GM21526 (cell line): Measurements from ENCODE around the gene IL19.
A peak's percentile ranks its signal among the peaks of the same experiment; 100 is the strongest.

ENCODE experiments used
- ATAC-seq: cut with Tn5 transposase; IDR thresholded peaks from one replicate; pipeline ENCODE4 v1.9.1; 2021; ENCODE audit warnings: moderate library complexity; ENCODE audit not compliant: unreplicated experiment, low FRiP score

The IL19 gene

DNA sequence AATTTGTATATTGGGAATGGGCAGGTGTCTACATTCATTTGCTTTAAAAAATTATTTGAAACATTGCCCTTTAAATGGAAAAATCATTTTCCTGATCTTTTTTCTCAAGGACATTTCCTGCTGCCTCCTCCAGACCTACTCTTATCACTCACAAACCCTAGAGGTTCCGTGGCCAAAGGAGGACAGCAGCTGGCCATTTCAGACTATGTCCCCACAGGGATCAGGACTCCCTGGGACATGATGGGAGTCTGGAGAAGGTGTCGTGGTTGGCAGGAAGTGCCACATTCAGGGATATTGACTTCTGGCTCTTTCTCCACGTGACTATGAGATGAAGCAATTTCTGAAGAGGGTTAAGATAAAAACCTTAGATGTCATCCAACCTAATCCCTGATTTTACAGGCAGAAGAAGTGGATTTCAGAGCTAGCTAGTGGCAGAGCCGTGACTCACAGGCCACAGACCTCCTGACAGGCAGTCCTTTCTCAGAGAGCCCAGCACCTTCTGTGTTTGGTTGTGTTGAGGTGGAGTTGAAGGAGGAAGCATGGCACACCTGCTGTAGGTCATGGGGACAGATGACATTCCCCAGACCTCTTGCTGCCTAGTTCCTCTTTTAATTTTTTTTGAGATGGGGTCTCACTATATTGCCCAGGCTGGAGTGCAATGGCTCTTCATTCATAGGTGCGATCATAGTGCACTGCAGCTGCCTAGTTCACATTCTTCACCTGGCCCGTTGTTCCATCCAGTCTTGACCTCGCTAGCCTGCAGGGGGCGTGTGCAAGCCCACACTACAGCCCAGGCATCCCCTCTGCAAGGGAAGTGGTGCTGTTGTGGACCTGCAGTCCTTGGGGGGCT is 27.2 kb downstream of the IL19 start:
- no peak for ATAC-seq

DNA sequence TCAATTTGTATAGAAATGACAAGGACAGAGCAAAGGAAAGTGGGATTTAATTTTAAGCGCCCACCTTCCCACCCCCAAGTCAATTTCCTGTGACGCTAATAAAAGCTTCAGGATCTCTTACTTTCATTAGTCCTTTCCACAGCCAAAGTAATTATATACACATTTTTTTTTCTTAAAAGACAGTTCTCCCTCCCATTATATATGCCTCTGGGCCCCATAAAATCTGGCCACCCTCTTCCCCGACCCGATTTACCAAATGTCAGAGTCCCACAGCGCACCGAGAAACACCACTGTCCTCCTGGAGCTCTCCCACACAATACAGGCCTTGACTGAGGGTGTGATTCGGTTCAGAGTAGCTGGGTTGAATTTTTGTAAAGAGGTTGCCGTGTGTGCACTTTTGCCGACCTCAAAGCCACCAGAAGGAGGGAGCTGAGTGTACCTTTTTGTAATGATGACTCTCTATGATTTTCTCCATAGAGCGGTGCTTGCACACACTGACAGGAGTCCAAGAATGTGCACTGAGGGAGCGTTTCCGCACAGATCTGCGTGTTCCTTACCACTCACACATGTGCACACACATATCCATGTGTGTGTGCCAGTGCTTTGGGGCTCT is 27.9 kb downstream of the IL19 start:
- no peak for ATAC-seq

DNA sequence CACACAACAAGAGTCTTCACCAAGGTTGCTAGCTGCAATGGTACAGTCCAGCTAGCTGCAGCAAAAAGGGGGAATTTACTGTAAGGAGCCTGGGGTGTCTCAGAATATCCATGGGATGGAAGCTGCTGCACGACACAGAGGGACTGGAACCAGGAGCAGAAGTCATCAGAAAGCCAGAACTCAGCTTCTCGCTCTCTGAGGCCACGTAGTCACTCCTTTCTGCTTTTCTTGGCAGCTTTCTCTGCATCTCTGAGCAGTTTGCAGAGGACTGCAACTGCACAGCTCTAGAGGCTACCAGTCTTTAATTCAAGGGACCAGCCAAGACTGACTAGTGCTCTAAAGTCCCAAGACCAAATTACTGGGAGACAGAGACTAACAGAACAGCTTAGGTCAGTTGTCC is 28.7 kb downstream of the IL19 start:
- no peak for ATAC-seq

DNA sequence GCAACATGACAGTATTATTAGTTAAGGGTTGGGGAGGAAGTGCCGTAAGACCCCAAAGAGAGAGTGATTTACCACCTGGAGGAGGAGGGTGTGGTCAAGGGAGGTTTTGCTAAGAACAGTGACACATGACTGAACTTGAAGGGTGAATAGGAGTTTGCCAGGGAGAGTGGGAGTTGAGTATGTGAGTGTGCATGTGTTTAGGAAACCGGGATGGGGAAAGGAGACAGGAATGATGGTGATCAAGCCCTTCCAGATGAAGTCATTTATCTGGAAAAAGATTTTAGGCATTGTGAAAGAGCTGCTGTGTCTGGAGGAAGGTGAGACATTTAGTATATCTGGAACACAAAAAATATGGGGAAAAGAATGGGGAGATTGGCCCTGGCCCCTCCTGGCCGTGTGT is 29.8 kb downstream of the IL19 start:
- ATAC-seq = no peak

DNA sequence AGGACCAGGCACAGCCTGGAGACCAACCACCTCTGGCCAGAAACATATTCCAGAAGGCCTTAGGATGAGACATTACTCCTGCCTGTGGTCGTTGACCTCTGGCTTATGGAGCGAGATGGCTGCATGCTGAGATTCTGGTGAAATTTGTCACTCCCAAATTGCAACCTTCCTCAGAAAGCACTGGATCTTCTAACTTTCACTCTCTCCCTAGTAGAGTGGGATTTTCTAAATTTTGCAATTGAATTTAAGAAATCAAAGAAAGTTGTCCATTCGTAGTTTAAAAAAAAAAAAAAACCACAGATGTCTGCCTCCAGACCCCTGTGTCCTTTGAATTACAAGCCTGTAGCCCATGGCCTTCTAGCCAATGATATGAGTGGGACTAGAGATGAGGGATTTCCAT is 30.3 kb downstream of the IL19 start:
- no peak for ATAC-seq

DNA sequence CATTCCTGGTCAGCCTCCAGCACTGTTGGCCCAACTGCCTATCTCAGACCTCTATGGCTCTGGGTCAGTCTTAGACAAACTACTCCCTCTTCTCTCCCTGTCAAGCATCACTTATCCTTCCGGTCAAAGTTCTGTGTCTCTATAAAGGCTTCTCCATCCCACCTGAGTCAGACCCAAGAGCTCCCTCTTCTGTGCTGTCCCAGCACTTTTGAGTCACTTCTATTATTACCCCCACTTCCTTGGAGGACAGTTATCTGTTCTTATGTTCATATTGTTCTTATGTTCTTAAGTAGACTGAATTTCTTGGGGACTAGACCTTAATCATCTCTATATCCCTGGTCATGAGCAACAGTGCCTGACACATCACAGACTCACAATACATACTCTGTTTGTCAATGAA is 30.9 kb downstream of the IL19 start:
- no peak for ATAC-seq

DNA sequence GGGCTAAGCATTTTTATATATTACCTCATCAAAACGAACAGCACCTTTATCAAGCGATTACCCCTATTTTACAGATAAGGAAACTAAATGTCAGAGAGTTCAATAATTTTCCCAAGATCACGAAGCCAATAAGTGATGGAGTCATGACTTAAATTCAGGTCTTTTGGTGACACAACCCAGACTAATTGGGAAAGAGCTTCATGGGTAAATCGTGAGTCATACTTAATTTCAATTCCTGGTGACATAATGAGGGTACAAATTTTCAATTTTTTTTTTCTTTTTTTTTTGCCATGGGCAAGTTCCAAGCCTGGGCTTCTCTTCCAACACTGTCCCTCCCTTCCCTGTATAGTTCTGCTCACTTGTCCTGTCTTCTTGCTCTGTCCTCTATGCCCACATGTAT is 31.8 kb downstream of the IL19 start:
- ATAC-seq = no peak

DNA sequence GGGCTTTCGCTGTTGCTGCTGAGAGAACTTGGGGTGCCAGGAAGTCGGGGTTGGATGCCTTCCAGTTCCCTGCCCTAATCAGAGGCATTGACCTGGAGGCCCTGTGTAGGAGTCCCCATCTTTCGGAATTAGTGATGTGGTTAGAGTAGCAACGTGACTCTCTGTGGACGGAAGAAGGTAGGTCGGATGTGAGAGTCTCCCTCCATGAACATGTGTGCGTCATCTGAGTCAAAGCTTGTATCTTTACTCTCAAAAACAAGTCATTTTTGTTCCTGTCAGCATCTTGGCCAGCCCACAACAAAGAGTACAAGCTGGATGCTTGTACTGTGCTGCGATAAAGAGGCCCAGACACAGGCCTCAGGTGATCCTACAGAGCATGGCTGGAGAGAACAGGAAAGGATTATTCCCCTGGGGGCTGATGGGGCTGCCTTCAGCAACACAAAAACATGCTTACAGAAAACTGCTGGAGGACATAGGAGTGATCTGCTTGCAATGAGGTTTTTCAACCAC is 32.7 kb downstream of the IL19 start:
- peak; percentile 89 for ATAC-seq

DNA sequence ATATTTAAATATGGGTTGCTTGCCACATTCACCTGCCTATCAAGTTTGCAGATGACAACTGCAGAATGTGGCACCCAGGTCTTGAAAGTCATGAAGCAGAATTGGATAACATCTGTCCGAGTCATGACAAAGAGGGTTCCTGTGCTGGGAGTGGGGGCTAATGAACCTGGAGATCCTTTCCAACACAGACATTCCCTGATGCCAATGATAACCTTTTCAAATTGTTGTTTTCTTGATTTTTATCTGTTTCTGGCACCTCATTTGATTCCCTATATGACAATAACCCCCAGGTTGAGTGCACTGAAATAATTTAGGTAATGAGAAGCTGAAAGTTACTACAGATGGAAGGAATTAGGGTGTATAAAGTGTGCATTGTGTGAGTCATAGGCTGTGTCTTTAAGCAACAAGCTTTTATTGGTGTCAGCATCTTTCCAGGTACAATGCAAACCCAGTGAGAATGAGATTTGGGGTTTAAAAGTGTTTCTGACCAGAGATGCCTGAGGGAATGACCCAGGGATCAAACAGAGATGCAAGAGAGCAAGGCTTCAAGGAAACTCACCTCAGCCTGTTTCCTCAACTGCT is 33.7 kb downstream of the IL19 start:
- no peak for ATAC-seq

DNA sequence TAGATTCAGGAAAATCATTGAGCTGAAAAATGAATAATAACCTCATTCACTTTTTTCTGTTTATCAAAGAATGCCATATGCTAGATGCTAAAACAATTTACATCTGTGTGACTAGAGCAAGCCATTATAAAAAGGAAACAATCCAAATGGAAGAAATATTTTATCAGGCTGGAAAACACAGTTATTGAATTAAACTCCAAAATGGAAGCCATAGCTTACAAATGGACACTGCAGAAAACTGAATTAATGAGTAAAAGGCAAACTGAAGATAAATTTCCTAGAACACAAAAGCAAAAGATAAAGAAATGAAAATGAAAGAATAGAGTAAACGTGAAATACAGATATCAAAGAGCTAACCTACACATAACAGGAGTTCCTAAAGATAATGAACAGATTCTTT is 34.8 kb downstream of the IL19 start:
- ATAC-seq = no peak

DNA sequence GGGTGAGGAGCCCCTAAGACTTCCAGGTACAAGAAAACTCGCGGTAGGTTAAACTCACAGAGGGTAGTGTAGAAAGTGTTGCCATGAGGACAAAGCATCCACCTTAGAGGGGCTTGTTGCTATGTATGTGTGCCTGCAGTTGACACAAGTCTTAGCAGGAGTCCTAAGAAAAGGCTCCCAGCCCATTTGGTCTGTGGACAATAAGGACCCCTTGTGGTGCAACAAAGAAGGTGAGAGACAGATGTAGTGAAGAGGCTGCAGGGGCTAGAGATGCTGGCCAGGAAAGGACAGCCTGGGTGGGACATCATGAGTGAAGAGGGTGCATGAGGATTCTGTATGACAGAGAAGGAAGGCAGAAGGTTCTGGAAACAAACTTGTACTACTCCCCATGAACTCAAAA is 38.0 kb downstream of the IL19 start:
- ATAC-seq = peak; percentile 56

DNA sequence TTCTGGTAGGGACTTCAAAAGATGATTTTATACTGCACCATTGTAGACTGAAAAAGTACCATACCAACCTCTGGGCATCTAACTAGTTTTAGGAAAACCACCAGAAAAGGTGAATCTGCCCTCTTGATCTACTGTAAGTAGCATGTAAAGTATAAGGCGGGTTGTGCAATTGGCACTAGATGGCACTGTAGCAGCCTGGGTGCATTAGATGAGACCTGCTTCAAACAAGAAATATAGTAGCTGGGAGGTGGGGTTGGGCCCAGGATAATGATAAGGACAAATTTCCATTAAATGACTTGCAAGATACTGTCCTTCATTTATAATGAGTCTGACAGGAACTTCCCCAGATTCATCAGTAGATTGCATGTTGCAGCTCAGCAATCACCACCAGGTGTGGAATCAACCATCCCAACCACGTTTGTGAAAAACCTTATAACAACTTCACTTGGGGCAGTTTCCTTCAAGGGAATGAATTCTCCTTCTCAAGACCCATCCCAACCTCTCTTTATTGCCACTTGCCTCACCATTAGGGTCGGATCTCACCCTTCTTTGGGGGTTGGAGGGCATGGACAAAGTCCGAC is 39.0 kb downstream of the IL19 start:
- no peak for ATAC-seq

DNA sequence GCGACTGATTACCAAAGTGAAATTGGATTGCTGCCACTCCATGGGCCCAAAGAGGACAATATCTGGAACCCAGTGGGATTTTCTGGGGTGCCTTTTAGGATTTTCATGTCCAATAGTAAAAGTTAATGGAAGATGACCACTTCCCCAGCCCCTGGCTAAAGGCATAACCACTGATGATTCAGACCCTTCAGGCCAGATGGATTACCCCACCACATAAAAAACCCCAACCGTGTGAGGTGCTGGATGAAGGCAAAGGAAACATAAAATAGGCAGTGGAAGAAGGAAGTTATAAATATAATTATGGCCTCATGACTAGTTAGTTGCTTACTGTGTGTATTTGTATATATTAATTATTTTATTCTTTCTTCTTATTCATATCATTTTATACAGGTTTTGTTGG is 41.9 kb downstream of the IL19 start:
- ATAC-seq = no peak

DNA sequence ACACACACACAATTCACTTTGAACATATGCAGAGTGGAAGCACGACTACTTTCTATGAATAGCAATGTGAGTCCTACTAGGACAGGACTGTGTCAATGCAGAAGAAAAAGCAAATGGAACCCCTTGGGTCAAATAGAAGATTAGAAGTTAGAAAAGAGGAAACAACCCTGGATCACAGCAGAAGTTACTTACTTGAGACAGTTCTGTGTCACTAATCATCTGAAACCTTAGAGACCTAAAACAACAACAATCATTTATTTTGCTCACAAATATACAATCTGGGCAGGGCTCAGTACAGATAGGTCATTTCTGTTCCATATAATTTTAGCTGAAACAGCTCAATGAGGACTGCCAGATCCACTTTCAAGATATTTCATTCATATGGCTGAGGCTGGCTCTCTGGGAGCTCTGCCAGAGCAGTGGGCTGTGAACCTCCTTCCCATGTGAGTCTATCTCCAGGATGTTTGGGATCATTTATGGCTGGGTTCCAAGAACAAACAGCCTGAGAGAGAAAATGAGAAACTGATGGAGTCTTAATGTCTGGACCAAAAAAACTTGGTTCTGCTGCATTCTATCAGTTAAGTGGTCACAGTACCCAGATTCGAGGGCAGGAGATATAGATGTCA is 44.3 kb downstream of the IL19 start:
- ATAC-seq = no peak

DNA sequence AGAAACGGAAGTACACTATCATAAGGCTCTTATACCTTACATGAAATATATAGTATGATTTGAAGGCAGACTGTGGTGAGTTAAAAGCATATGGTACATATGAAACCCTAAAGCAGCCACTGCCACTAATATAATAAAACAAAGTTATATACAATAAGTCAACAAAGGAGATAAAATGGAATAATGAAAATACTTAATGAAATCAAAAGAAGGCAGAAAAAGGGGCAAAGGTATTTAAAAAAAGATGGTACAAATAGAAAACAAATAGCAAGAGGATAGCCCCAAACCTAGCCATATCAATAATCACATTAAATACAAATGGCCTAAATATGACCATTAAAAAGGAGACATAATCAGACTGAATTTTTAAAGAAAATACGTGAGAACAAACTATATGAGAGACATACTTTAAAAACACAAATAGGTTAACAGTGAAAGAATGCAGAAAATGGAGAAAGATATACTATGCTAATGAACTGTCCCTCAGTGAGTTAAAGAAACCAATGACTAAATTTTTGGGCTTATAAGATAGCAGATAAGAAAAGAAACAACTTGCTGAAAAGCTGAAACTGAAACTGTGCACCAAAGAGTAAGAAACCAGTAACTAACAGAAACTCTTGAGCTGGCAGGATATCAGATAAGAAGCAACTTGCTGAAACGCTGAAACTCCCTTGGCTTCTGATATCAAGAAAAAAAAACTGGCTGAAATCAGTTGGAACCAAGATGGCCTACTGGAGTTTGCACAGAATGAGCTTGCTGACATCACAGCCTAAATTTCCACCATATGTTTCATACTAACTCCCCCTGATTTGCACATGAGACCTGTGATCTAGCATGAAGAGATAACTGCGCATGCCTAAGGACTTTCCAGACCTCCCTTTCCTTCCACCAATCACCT is 46.1 kb downstream of the IL19 start:
- ATAC-seq = peak; percentile 51

DNA sequence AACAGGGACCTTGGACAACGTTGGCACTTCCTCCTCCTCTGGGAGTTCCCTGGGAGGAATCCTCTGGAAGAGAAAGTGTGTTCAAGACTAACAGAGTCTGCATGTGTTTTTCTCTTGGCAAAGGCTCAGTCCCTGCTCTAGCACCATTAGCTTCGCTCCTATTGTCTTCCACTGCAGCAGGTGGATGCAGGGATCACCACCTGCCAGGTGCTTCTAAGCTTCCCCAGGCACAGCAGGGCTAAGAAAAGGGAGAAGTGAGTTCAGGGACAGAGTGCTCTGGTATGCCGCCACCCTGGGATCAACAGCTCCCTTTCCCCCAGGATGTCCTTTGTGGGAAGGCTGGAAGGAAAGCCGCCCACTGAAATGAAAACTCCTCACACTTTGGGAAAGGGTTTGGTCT is 50.9 kb downstream of the IL19 start:
- no peak for ATAC-seq

DNA sequence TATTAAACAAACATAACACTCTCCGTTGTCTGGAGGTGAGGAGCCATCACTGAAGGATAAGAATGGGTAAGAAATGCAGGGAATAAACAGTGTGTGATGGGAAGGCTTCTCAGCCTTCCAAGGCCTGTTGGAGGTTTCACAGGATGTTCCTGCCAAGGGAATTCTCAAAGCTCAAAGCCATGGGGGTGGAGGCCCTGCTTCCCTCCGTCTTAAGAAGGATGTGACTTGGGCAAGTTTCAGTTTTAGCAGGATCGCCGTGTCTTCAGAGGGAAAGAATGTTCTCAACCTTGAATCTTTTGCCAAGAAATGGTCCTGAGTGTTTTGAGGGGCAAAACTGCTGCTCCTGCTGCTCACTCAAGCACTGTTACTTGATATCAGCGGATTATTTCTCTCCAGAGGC is 53.2 kb downstream of the IL19 start:
- no peak for ATAC-seq

DNA sequence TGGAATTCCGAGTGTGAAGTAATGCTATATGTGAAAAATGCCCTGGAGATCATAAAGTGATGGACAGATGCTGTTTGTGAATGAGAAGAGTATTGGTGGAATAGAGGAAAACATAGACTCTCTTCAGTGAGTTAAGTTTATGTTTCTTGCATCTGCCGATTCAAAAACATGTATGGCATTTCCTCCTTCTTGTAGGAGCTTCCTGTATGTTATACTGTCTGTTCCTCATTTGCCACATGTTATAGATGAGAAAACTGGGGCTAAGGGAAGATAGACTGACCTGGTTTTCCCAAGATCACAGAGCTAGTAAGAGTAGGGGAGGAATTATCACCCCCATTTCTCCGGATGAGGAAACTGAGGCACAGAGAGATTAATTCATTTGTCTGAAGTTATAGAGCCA is 53.8 kb downstream of the IL19 start:
- no peak for ATAC-seq

DNA sequence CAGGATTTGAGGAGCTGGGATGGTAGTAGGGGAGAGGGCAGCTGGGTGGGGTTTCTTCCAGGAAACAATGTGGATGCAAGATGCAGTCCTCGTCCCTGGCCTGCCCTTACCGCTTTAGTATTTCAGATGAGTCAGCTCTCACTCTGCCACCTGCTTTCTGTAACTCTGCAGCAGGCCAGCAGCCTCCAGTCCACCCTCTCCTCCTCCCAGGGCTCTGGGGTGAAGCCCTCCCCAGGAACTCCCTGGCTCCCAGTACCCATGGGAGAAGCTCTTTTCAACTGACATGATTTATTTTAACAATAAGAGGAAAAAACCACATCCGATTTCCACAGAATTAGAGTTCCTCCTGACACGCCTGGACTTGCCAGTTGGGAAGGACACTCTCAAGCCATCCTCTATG is 55.8 kb downstream of the IL19 start:
- no peak for ATAC-seq

DNA sequence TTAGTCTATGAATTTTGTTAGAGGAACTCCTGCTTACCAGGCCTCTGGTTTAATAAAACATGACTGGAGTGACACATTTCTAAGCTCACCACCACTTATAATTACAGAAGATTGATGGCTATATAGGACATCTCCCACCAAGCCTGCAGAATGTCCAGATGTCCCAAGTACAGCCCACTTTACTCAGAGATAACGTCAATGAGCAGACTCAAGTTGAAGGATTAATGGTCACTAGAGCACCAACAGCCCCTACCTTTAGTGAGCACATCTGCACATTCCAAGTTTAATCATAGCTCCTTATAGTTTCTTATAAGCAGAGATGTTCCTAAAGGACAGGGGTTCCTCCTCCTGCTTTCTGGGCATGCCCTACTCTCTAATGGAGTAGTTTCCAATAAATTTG is 57.5 kb downstream of the IL19 start:
- no peak for ATAC-seq
